Astrocyte of the spinal cord (primary cell): ENCODE data around the gene TST.

Source experiments
- DNase-seq: peaks from one replicate; pipeline ENCODE4 v3.0.0; 2011; ENCODE audit warnings: low read depth, low spot score
- H3K4me3 ChIP-seq: 2 replicates; pipeline ENCODE4 v1.5.1; 2011; ENCODE audit warnings: low read depth, mild to moderate bottlenecking, low read length, moderate library complexity
- in situ Hi-C: cut with HindIII; loops from 2 replicates; pipeline ENCODE4 v1.10.0; 2017; ENCODE audit warnings: low sequenced_read_pairs
- TF ChIP-seq, protein P1 (sequence below): IDR thresholded peaks from 2 replicates; pipeline ENCODE4 v1.5.1; 2012; ENCODE audit warnings: low read depth, mild to moderate bottlenecking, low read length, inconsistent platforms

TST gene

DNA sequence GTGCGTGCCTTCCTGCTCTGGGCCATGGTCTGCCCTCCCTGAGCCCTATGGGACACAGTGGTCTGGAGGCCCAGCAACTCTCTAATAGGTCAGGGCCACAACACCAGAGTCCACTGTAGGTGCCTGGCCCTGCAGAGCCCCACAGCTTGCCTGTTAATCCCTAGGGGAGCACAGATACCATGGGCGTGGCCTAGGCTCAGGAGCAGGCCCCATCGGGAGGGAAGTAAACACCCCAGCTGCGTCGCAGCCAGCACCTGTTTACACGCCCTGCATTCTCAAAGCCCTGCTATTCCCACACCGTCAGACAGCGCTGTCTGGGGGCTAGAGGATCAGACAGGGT, 34.8 kb upstream of the TST start:
- in situ Hi-C loops: no loop called here
- H3K4me3 ChIP-seq: no peak overlapping the region
- TF ChIP-seq, protein P1, sequence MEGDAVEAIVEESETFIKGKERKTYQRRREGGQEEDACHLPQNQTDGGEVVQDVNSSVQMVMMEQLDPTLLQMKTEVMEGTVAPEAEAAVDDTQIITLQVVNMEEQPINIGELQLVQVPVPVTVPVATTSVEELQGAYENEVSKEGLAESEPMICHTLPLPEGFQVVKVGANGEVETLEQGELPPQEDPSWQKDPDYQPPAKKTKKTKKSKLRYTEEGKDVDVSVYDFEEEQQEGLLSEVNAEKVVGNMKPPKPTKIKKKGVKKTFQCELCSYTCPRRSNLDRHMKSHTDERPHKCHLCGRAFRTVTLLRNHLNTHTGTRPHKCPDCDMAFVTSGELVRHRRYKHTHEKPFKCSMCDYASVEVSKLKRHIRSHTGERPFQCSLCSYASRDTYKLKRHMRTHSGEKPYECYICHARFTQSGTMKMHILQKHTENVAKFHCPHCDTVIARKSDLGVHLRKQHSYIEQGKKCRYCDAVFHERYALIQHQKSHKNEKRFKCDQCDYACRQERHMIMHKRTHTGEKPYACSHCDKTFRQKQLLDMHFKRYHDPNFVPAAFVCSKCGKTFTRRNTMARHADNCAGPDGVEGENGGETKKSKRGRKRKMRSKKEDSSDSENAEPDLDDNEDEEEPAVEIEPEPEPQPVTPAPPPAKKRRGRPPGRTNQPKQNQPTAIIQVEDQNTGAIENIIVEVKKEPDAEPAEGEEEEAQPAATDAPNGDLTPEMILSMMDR: no peak
- DNase-seq: no peak

DNA sequence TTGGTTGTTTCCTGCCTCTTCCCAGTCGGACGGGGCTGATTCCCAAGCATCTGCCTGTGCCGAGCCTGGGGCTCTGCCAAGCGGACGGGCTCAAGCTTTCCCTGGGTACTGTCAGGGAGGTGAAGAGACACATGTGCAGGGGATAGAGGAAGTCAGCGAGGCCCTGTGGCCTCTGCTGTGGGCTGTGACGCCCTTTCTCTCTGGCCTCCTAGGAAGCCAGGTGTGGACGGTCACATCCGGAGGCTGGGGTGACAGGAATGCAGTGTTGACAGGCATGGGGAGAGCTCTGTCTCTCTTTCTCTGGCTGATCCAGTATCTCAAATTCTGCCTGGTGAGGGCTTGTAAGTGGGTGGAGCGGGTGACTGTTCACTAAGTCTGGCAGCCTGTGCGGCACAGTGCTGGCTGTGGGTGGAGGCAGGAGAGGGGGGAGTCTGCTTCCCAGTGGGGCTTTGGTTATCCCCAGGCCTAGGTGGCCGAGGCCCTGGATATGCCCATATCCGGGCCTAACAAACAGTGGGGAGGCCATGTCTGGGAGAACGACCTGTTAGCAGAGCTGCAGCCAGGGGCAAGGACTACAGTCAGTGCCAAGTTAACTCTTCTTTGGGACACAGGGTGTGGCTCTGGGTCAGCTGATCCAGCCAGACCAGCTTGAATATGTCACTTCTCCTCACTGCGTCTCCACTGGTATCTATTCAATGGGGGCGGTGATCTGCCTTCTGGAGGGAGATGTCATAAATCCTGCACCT, 34.2 kb upstream of the TST start:
- no peak for DNase-seq
- H3K4me3 ChIP-seq: no peak overlapping the region
- TF ChIP-seq, protein P1: no peak
- in situ Hi-C loops: no loop called here

DNA sequence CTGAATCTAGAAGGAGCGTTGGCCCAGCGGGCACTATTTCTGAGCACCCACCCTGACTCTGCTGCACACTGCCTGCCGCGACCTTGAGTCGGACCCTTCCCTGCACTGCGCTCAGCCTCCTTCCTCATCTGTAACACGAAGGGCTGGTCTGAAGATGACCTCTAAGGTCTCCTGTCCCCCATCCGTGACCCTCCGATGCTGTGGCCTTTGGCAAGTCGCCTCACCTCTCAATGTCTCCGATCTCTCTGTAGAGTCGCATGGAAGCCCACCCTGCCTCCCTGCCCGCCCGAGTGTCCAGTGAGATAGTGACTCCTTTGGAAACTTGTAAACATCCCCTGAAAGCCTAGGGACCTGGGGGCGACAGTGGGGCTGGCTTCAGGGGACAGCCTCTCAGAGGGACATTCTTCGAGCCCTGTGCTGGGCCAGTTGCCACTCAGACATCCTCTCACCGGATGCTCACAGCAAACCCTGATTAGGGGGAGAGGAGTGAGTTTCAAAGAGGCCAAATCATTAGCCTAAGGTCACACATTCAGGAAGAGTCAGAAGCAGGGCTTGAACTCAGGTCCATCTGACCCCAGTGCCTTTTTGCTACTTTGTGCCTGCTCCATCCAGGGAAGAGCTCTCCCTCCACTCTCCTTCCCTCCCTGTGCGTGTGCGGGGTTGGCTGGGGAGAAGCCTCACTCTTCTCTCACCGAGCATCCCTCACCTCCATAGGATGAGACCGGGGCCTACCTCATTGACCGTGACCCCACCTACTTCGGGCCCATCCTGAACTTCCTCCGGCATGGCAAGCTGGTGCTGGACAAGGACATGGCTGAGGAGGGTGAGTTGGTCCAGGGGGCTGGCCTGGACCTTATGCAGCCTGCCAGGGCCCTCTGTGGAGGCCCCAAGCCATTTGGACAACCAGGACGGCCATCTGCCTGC, 33.4 kb upstream of the TST start:
- peak overlapping the region; percentile 59 for H3K4me3 ChIP-seq
- in situ Hi-C loops: no loop called here
- TF ChIP-seq, protein P1: no peak
- no peak for DNase-seq

DNA sequence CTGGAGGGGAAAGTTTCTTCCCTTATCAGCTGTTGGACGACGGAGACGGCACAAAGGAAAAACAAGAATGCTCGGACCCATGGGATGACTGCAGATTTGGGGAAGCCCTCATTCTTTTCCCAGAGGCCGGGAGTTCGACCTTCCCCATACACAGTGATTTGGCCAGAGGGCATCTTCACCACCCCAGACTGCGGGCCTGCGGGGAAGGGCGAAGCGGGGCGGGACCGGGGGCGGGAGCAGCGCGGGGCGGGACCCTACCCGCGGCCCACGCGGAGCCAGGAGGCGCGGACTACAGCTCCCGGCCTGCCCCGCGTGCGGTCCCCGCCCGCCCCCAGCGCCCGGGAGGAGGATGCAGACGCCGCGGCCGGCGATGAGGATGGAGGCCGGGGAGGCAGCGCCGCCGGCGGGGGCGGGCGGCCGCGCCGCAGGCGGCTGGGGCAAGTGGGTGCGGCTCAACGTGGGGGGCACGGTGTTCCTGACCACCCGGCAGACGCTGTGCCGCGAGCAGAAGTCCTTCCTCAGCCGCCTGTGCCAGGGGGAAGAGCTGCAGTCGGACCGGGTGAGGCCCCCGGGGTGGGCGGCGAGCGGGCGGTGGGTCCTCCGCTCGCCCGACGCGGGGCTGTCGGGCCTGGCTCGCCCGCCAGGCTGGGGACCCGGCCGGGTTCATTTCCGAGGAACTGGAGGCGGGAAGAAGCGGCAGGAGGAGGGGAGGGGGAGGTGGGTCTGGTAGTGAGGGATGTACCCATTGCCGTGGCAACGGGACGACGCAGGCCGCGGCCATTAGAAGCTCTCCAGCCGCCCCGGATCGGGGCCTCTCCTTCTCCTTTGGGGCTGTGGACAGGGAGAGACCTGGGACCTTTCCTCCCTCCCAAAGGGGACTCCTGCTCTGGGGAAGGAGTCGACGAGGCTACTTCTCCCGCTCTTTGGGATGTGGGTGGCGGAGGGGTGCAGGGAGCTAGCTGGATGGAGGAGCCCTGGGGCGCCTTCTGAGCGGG, 32.4 kb upstream of the TST start, which contains the start of gene KCTD17:
Gene KCTD17, plus strand, starts transcription at position 352 of the 995 bp plus-strand sequence. Its CDS starts 19 bp downstream, at position 371.
- H3K4me3 ChIP-seq: peak within 1 kb of the TSS; percentile 59
- TF ChIP-seq, protein P1: no peak
- in situ Hi-C loops: no loop called here
- peak; percentile 64 for DNase-seq

DNA sequence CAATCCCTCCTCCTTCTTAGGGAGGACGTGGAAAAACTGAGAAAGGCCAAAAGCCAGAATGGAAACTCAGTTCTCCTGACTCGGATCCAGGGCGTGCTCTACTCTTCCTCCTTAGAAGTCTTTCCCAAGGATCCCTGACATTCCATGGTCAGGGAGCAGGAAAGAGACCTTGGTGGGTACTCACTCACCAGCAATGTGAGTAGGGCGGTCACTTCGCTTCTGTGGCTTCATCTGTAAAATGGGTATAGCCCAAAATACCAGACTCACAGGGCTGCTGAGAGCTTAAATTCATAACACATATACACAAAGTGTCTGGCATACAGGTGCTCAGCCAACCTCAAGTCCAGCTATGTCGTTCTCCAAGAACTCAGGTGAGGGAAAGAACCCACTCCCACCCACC, 31.7 kb upstream of the TST start:
- DNase-seq: no peak
- H3K4me3 ChIP-seq: no peak overlapping the region
- in situ Hi-C loops: no loop called here
- TF ChIP-seq, protein P1: no peak

DNA sequence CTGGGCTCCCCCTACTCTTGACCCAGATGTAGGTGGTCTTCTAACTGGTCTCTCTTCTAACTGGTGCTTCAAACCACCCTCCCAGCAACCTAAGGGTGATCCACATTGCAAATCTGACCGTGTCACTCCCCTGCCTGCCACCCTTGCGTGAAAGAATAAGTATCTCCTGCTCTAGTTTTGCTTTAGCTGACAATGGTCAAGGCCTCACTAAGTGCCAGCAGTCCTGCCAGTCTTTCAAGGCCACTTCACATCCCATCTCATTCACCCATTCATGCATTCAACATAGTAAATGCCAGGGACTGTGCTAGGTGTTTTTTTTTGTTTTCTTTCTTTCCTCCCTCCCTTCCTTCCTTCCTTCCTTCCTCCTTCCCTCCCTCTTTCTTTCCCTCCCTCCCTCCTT, 30.0 kb upstream of the TST start:
- no peak overlapping the region for H3K4me3 ChIP-seq
- DNase-seq: no peak
- in situ Hi-C loops: no loop called here
- TF ChIP-seq, protein P1: no peak
